Measurements from ENCODE around the gene TUSC2.

TUSC2 gene

DNA sequence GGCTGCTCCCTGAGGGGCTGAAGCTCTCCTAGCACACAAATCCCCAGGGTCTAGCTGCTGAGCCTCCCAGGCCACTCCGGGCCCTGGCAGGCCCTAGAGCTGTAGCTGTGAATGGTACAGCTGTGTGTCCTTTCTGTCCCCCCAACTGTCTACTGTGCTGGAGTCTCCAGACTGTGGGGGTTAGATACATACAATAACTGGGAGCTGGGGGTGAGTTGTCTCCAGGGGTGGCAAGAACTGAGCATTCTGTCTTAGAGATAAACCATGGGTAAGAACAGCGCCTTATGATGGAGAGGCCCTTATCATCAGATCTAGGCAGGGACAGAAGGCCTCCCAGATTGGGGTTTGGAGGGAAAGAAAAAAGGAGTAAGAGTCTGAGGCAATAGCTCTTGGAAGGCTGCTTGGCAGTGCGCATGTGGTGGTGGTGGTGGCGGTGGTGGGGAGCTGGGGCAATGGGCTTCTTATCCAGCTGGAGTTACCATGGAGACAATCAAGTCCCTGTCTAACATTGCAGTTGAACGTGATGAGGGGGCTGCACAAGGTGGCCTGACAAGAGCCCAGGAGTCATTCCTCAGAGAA is 26.3 kb upstream of the TUSC2 start:
- DNase-seq = no peak

DNA sequence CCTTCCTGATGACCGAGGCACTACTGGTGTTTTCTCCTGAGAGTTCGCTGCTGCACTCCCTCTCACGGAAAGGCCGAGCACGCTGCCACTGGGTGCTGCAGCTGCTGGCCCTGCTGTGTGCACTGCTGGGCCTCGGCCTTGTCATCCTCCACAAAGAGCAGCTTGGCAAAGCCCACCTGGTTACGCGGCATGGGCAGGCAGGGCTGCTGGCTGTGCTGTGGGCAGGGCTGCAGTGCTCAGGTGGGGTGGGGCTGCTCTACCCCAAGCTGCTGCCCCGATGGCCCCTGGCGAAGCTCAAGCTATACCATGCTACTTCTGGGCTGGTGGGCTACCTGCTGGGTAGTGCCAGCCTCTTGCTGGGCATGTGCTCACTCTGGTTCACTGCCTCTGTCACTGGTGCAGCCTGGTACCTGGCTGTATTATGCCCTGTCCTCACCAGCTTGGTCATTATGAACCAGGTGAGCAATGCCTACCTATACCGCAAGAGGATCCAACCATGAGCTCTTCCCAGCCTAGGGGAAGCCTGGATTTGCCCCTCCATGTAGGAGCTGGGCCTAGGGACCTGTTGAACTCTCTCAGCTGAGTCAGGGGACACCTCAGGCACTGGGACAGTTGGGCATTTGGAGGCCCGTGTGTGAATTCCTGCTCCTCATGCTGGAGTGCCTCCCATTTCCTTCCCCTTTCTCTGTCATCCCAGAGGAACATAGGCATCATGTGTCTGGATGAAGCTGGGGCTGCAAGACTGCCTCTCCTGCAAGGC is 25.4 kb upstream of the TUSC2 start:
- DNase-seq = no peak

DNA sequence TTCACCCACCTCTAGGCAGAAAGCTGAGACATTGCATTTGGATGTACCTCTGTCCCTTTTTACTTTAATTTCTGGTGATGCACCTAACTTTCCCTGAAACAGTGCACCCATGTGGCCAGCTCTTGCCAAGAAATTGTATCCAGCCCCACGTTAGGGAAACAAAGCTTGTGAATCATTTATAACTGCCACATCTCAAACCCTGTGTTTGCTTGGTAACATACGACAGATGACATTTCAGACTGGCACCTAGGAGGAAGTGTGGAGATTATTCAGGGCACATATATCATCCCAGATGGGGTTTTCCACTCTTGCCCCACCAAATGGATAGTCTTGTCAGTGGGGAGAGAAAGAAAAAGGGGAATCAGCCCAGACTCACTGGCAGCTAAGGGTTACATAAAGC is 24.8 kb upstream of the TUSC2 start:
- peak; percentile 93 for DNase-seq

DNA sequence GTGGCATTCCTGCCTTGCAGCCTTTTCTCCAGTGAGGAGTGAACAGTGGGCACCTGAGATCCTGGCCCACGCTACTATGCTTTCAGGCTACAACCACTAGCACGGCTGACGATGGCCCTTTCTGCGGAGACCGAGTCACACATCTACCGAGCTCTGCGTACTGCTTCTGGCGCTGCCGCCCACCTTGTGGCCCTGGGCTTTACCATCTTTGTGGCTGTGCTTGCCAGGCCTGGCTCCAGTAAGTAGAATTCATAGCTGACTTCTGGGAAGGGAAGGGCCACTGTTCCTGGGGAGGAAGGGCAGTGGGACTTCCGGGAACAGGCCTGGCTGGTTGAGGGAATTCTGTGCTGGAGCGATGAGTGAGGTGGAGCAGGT is 23.3 kb upstream of the TUSC2 start:
- DNase-seq = no peak

DNA sequence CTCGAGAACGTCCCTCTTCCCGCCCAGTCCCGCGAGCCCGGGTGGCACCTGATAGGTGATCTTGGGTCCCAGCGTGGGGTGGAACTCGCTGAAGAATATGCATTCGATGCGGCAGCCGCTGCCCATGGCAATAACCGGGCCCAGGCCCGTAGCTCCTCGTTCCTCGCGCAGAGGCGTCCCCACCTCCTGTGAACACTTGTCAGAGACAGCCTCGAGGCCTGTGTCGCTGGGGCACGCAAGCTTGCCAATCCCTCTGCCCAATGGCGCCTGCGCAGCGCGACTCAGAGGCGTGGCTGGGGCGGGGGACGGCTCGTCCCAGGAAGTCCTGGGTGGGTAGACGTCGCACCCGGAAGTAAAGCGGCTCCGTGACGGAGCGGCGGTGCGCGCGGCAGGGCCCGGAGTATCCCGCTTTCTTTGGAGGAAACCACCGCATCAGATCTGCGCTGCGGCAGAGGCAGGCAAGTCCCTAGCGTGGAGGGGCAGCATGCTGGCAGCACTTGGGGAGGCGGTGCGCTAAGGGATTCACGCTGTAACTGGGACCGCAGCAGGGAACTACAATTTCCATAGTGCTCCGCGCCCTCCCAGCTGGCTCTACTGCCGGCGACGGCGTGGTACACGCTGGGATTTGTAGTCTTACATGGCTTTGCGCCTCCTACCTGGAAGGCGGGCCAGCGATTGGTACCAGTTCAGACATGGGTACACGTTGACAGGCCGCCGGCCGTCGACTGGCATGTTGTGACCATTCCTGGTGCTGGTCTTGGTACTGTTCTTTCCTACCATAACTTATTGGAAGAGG is 22.7 kb upstream of the TUSC2 start, which contains the start of the genes CYB561D2 and NPRL2:
Gene CYB561D2 (plus strand): TSS at position 336 of the 796 bp plus-strand sequence. CDS start 572 bp downstream, outside the sequence.
Gene NPRL2 (minus strand): TSS at position 249 of the 796 bp plus-strand sequence. CDS start 123 bp downstream, at position 126.
- peak; percentile 97 for DNase-seq

DNA sequence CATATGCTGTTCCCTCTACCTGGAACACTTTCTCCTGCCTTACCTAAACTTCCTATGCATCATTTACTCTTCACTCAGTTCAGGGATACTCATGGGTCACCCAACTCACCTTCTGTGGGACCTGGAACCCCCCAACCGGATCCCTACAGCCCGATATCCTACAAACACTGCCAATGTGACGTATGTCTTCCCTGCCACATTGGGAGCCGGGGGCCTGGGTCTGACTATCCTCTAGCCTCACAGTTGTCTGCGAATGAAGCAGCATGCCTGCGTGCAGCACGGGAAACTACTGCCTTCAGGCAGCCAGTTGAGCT is 22.1 kb upstream of the TUSC2 start:
- no peak for DNase-seq

DNA sequence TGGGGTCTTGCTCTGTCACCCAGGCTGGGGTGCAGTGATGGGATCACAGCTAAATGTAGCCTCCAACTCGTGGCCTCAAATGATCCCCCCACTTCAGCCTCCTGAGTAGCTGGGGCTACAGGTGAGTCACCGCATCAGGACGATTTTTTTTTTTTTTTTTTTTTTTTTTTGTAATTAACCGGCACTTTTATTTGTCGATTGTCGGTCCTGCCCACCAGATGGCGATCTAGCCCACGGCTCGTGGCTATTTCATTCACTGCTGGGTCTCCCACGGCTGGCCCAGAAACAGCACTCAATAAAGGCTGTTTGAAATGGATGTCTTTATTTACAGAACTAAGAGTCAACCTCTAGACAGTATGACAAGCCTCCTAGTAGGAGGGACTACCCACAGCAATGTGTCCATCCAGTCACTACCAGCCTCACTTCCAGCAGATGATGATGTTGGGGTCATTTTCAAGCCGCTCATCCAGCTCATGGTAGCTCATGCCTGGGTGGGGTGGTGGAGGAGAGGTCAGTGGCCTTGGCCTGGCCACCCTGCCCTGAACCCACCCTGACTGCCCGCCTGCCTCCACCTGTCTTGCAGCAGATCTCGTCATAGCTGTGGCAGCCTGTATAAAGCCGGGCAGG is 19.3 kb upstream of the TUSC2 start:
- DNase-seq = peak; percentile 77

DNA sequence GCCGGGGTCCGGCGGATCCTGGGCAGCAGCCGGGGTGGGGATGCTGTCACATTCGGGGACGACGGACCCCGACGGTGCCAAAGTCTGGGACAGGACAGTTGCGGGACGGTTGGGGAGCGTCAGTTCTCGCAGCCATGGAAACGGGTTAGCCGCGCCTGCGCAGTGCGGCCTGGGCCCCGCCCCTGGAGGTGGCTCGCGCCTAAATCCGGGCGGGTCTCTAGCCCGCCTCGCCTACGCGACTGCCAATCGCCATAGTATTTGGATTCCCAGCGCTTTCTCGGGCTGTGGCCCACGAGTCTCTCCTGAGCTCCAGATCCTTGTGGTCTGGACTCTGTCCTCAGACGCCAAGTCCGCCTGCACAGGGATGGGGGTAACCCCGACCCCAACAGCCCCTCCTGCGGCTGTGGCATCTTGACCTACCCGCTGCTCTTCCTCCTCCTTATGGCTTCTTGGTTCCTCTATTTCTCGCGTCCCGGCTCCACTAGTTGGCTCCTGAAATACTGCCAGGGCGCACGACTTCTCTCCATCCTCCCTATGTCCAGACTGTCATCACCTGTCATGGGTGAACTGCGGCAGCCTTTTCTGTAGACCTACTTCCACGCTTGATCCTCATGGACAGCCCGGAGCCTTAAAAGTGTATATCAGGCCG is 17.7 kb upstream of the TUSC2 start, which contains the start of gene ZMYND10:
Gene ZMYND10 (minus strand): TSS at position 147 of the 649 bp plus-strand sequence. CDS start 153 bp downstream, outside the sequence.
- peak; percentile 85 for DNase-seq

DNA sequence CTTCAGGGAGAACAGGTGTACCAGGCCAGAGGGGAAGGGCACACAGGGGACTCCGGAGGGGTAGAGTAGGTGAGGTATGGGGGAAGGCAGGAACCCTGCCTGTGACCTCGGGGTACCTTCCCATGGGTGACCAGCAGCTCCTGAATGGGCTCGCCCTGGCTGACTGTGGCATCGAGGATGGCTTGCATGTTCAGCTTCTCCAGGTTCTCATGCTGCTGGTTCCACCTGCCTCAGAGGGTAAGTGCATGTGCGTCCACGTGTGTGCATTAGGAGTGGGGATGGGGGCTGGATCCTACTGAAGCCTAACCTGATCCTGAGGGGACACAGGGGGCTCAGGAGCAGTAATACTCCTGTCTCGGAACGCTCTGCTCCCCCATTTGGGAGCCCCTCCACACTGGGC is 17.0 kb upstream of the TUSC2 start:
- no peak for DNase-seq

DNA sequence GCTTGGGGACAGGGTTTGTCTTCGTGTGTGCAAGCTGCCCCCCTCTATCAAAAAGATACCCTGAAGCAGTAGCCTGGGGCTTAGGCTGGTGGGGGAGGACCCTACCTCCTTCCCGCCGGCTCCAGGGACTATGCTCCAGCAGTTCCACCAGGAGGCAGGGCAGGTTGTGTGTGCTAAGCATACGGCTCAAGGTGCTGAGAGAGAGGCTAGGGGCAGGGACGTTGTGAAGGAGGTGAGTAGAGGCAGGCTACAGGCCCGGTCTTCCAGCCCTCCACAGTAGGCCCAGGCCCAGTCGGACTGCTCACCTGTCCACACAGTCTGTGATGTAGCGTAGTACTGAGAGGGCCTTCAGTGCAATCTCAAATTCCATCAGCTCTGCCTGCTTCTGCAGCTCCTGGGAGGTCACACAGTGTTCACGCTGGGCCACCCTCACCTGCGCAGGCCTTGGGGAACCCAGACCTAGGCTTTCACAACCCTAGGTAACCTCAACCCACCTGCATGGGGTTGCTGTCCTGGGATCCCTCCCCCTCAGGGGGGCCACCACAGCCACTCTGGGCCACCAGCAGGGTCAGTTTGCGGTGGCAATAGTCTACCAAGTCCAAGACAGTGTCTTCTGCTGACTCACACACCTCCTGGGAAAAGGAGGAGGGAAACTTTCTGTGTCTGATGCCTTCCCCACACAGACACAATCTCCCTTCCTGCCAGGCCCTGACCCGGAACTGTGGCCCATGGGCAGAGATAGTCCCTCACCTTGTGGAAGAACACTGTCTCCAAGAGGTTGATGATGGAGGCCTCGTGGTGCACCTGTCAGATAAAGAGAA is 15.0 kb upstream of the TUSC2 start:
- no peak for DNase-seq

DNA sequence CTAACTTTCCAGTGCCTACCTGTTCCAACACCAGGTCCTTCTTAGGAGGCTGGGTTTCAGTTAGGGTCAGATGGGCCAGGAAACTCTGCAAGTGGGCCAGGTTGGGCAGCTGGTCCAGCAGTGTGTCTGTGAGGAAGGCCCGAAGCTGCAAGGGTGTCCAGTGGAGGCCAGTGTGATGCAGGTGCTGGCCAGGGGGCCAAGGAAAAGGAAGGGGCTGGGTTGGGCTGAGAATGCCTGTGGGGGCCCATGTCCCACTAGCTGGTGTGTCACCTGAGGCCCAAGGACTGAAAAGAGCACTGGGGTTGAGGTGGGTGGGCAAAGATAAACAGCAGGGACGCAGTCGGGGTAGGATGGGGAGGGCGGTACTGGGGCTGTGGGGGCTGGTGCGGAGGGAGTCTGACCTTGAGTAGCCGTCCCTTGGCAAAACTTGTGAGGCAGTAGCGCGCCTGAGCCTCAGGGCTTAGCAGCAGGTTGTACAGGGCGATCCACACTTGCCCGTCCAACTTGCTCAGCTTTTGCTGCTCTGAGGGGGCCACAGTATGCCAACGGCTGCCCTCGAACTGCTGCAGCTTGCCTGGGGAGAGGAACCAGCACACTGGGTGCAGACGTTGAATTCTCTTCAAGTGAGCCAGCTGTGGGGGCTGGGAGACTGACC is 14.1 kb upstream of the TUSC2 start:
- no peak for DNase-seq

DNA sequence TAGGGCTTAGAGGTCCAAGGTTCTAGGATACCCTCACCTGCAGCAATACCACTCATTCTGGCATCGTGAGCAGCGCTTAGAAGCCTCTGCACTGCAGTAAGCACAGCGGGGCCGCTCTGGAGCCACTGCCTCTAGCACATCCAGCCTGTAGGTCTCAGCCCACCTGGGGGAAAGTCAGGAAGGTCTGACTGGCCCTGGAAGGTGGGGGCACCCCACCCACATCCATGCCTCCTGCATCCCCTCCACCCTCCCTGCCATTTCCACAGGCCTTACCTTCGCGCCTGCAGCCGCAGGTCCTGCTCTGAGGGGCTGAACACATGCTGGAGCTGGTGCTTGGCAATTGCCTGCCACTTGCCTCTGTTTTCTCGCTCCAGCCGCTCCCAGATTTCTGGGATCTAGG is 13.5 kb upstream of the TUSC2 start:
- no peak for DNase-seq

DNA sequence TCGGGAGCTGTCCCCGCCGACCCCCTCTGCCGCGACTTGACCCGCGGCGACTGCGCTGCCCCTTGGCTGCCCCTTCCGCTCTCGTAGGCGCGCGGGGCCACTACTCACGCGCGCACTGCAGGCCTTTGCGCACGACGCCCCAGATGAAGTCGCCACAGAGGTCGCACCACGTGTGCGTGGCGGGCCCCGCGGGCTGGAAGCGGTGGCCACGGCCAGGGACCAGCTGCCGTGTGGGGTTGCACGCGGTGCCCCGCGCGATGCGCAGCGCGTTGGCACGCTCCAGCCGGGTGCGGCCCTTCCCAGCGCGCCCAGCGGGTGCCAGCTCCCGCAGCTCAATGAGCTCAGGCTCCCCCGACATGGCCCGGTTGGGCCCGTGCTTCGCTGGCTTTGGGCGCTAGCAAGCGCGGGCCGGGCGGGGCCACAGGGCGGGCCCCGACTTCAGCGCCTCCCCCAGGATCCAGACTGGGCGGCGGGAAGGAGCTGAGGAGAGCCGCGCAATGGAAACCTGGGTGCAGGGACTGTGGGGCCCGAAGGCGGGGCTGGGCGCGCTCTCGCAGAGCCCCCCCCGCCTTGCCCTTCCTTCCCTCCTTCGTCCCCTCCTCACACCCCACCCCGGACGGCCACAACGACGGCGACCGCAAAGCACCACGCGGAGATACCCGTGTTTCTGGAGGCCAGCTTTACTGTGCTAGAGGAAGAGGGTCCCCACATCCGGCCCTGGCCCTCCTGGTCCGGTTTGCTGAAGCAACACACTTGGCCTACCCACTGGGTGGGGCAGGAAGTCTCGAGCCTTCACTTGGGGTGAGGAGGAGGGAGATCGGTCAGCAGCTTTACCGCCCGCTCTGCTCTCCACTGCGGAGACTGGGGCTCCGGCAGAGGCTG is 12.7 kb upstream of the TUSC2 start, which contains the start of gene RASSF1:
Gene RASSF1 (minus strand): TSS at position 389 of the 882 bp plus-strand sequence. CDS start 31 bp downstream, at position 358.
- peak; percentile 67 for DNase-seq

DNA sequence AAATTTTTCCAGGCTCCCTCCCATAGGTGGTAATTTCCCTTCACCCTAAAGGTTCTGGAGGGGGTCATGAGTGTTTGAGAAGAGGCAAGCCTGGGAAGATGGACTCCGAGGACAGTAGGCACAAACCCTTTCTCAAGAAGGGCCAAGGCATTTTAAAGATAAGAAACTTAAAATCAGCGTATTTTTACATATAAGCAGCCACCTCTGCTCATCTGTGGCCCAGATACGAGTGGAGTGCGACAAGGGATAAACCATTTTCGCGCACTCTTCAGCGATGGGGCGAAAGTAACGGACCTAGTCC is 12.1 kb upstream of the TUSC2 start:
- no peak for DNase-seq

DNA sequence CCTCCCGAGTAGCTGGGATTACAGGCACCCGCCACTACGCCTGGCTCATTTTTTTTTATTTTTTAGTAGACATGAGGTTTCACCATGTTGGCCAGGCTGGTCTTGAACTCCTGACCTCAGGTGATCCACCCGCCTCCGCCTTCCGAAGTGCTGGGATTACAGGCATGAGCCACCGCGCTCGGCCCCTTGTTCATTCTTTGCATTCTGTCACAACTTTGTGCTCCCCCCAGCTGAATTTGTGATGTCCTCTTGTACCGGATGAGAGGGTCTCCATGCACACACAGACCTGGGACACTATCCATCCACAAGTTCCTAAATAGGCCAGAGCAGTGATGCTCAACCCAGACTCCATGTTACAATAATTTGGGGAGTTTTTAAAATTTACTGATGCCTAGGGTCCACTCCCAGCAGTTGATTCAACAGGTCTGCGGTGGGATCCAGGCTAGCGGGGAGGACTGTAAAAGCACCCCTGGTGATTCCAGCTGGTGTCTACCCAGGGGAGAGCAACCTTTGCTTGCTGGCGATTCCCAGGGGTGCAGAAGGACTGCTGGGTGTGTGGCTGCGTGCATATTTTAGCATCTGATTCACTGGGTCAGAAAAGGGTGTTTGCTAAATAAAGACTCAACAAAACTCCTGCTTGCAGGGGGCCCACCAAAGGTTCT is 11.6 kb upstream of the TUSC2 start:
- no peak for DNase-seq

DNA sequence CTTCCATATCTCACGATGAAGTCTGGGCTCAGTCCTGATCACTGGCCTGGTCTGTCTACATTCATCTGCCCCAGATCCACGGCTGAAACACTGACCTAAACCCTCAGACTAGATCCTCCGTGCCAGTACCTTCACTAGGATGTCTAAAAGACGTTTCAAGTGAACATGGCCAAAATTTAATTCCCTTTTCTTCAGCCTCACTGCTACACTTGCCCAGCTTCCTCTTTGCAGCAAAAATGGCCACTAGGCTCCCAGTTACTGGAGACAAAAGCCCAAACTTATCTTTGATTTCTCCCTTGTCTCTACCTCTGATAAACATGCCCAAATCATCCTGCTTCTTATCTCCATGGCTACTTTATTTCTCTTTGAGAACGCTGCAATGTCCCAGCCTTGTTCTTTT is 10.9 kb upstream of the TUSC2 start:
- peak; percentile 49 for DNase-seq

DNA sequence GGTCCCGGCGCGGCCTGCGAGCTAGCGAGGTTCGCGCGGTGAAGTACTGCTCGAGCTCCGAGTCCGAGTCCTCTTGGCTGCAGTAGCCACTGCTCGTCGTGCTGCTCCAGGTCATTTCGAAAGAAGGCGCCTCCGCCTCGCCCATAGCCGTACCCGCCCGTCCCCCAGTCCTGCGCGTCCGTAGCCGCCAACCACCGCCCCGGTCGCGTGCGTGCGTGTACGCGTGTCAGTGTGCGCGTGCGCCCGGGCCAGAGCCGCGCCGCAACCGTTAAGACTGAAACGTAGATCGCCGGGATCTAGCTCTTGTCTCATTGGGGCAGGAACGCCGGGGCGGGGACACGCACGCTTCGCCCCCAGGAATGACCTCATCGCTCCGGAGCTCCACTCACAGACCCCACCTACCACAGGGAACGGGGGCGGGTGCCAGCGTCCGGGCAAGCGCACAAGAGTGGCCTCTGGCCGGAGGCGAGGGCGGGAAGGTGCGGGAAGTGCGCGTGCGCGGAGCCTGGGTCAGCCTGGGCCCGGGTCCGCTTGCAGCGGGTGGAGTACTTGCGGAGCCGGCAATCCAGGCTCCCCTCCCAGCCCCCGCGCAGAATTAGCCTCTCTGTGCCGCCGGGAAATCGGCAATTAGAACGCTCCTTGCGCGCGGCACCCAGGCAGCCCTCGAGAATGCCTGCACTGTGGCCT is 9.3 kb upstream of the TUSC2 start:
- DNase-seq = peak; percentile 100

DNA sequence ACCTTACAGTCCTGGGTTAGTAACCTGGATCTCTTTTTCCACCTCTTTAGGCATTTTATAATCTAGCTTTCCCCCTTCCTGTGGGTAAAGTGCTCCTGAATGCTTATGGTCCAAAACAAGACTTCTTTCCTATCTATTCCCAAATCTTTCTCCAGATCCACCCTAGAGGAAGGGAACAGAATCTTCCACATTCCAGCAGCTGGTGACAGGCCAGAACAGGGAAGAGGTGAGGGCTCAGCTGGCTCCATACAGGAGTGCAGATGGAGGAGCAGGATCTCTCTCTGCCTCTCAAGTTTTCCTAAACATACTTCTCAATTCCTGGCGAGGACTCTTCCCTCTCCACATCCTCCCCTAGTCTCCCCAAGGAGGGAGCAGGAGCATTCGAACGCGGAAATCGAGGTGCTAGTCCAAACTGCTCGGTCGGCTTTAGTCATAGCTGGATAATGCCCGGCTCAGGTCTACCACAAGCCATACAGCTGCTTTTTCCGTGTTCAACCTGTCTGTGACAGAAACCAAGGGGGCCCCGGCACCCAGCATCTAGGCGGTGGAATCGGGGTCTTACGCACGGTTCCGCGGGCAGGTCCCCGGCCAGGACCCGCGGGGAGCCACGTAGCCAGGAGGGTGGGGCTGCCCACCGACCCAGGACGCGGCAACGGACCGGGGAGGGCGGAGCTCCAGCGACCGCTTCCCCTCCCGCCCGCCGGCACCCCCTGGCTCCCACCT is 8.6 kb upstream of the TUSC2 start:
- no peak for DNase-seq
